ENCODE data around the gene HDHD3.

Gene HDHD3

GRCh38 chr9:113376634-113377567 is at the start of gene HDHD3:
TSS of gene HDHD3 (minus strand) at chr9:113376986. CDS start at chr9:113374354, 2,632 bp downstream.
- no peak for TF ChIP-seq CTCF (conservative IDR thresholded peaks at IDR 0.05)
- peak within 1 kb of the TSS; percentile 86 for H3K27ac ChIP-seq

GRCh38 chr9:113425072-113425471 is 48.3 kb upstream of the HDHD3 start:
- no peak for TF ChIP-seq CTCF (conservative IDR thresholded peaks at IDR 0.05)
- 0 out of 2 replicates have a peak overlapping the region, but pooled peaks have one; percentile 10 for H3K27ac ChIP-seq

- no peak overlapping the region for H3K27ac ChIP-seq
- TF ChIP-seq CTCF (conservative IDR thresholded peaks at IDR 0.05), result no peak
Measured at GRCh38 chr9:113421726-113422125, 44.9 kb upstream of the HDHD3 start.

GRCh38 chr9:113417370-113417769 is 40.6 kb upstream of the HDHD3 start:
- TF ChIP-seq CTCF (conservative IDR thresholded peaks at IDR 0.05), result no peak
- H3K27ac ChIP-seq, result no peak overlapping the region

GRCh38 chr9:113416149-113416721 is 39.4 kb upstream of the HDHD3 start:
- no peak overlapping the region for H3K27ac ChIP-seq
- no peak for TF ChIP-seq CTCF (conservative IDR thresholded peaks at IDR 0.05)

GRCh38 chr9:113410207-113410864 is 33.5 kb upstream of the HDHD3 start, which contains the start of the genes C9orf43 and POLE3:
TSS of gene C9orf43 (plus strand) at chr9:113410747. CDS start at chr9:113413494, 2,747 bp downstream.
TSS of gene POLE3 (minus strand) at chr9:113410675. CDS start at chr9:113410293, 382 bp downstream.
- no peak for TF ChIP-seq CTCF (conservative IDR thresholded peaks at IDR 0.05)
- H3K27ac ChIP-seq, result peak within 1 kb of the TSS; percentile 98

GRCh38 chr9:113409883-113410206 is 33.1 kb upstream of the HDHD3 start:
- no peak for TF ChIP-seq CTCF (conservative IDR thresholded peaks at IDR 0.05)

More at GRCh38 chr9:113409883-113410206, 33.1 kb upstream of the HDHD3 start:
- H3K27ac ChIP-seq, result peak overlapping the region; percentile 98

Measured in VCaP (cell line).